ENCODE data around the gene RSAD1. TPM values are rescaled to one million over a fixed set of nuclear protein-coding genes. Genes with fewer than 3 reads are reported as not detected.

RSAD1 gene
- total RNA-seq, 1 experiment from 2014 or later, result 28.7 TPM

DNA sequence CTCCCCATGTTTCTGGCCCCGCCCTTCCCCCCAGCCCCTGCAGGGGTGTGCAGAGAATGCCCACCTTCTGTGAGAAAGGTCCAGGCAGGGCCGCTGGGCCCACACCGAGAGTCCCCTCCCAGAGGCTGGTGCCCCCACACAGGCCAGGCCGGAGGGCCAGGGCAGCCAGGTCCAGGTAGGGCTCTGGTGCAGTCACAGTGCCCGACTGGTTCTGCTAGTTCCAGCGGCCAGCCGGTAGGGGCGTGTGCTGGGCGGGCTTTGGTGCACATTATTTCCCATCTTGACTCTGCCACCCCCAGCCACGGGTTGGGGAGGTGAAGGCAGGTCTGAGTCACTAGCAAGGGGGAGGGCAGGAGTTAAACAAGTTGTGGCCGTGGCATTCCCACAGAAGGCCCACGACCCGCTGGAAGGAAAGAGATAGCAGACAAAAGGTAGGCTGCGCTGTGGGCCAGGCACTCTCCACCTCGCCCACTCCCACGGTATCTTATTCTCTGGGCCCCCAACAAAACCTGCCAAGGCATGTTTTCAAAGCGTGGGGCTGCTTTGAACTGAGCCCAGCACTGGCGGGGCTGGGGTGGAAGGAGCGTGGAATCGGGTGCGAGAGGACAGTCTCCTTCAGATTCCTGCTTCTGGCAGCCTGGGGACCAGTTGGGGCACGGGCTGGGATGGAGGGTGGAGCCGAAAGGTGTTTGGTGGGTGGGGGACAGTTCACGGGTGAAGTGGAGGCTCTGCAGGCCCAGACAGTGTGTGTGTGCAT lies 55.7 kb downstream of the RSAD1 start:
- H3K36me3 Mint-ChIP-seq (ENCODE audit: insufficient read depth, unreplicated experiment), result no peaks in the 10 kb centered on the region
- intact Hi-C loops (cut with micrococcal nuclease), result no loop called here
- H3K4me1 Mint-ChIP-seq (ENCODE audit: insufficient read depth, unreplicated experiment), result peaks cover 30% of the 10 kb centered on the region
- H3K27ac Mint-ChIP-seq (ENCODE audit: low read depth, unreplicated experiment), result no peak overlapping the region
- peak overlapping the region; percentile 67 for H3K4me3 Mint-ChIP-seq (ENCODE audit: unreplicated experiment)
- POLR2A ChIA-PET, result interaction anchor here (1.0 to 1.7 kb wide), 6 partner anchors 7 to 137 kb away, joined by 4 to 9 read pairs (median 5); partner anchors contain the start of gene LRRC59
- TF ChIP-seq, protein P1, sequence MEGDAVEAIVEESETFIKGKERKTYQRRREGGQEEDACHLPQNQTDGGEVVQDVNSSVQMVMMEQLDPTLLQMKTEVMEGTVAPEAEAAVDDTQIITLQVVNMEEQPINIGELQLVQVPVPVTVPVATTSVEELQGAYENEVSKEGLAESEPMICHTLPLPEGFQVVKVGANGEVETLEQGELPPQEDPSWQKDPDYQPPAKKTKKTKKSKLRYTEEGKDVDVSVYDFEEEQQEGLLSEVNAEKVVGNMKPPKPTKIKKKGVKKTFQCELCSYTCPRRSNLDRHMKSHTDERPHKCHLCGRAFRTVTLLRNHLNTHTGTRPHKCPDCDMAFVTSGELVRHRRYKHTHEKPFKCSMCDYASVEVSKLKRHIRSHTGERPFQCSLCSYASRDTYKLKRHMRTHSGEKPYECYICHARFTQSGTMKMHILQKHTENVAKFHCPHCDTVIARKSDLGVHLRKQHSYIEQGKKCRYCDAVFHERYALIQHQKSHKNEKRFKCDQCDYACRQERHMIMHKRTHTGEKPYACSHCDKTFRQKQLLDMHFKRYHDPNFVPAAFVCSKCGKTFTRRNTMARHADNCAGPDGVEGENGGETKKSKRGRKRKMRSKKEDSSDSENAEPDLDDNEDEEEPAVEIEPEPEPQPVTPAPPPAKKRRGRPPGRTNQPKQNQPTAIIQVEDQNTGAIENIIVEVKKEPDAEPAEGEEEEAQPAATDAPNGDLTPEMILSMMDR (IDR thresholded peaks at IDR 0.05; ENCODE audit: unreplicated experiment), result peak; percentile 29
- BruUV-seq (replicated peaks), result no TSS peak
- no peaks in the 10 kb centered on the region for H3K9me3 Mint-ChIP-seq (ENCODE audit: unreplicated experiment)
- CTCF ChIA-PET, result interaction anchor here (0.7 to 0.9 kb wide), 3 partner anchors 46 to 184 kb away, joined by 3 read pairs; no protein-coding TSS in a partner anchor
- peak; percentile 69 for DNase-seq (ENCODE audit: unreplicated experiment)
- H3K27me3 Mint-ChIP-seq (ENCODE audit: insufficient read depth, unreplicated experiment), result no peaks in the 10 kb centered on the region

DNA sequence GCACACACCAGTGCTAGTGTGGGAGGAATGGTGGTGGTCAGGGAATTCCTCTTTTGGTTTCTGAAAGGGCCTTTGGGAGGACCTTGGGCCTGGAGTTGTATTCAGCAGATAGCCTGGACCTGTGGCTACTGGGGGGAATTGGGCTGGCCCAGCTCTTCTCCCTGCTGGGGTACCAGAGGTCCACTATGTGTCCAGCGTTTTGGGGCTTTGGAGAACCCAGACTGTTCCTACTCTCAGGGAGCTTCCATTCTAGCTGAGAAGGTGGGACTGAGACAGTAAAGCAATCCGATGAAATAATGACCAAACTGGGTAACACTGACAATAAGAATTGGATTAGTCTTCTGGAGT lies 56.3 kb downstream of the RSAD1 start:
- intact Hi-C loops (cut with micrococcal nuclease), result no loop called here
- BruUV-seq (replicated peaks), result no TSS peak
- no peak for DNase-seq (ENCODE audit: unreplicated experiment)
- H3K4me3 Mint-ChIP-seq (ENCODE audit: unreplicated experiment), result peak overlapping the region; percentile 67
- POLR2A ChIA-PET, result interaction anchor here (1.6 kb wide), 1 partner anchor 55 kb away, joined by 5 read pairs; no protein-coding TSS in a partner anchor
- no peaks in the 10 kb centered on the region for H3K36me3 Mint-ChIP-seq (ENCODE audit: insufficient read depth, unreplicated experiment)
- H3K27me3 Mint-ChIP-seq (ENCODE audit: insufficient read depth, unreplicated experiment), result no peaks in the 10 kb centered on the region
- no peak overlapping the region for H3K27ac Mint-ChIP-seq (ENCODE audit: low read depth, unreplicated experiment)
- CTCF ChIA-PET, result interaction anchor here (1.3 kb wide), 1 partner anchor 160 kb away, joined by 3 read pairs; no protein-coding TSS in a partner anchor
- no peaks in the 10 kb centered on the region for H3K9me3 Mint-ChIP-seq (ENCODE audit: unreplicated experiment)
- H3K4me1 Mint-ChIP-seq (ENCODE audit: insufficient read depth, unreplicated experiment), result peaks cover 35% of the 10 kb centered on the region
- TF ChIP-seq, protein P1 (IDR thresholded peaks at IDR 0.05; ENCODE audit: unreplicated experiment), result no peak

DNA sequence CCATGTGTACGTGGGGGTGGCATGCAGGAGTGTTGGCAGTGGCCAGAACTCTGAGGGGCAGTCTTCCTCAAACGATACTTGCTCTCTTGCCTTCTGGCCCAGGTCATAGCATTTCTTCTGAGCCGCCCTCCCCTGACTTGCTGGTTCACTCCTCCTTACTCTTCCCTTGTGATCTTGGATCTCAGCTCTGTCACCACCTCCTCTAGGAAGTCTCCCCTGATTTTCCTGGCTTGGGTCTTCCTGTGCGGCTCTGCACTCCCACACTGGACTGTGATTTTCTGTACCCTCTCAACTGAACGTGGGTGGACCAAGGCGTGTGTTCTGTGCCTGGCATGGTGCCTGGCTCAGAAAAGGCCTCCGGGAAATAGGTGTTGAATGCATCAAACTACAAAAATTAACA lies 56.7 kb downstream of the RSAD1 start:
- intact Hi-C loops (cut with micrococcal nuclease), result no loop called here
- no TSS peak for BruUV-seq (replicated peaks)
- Mint-ChIP-seq H3K27me3 (ENCODE audit: insufficient read depth, unreplicated experiment) (no peaks in the 10 kb centered on the region), H3K4me3 (ENCODE audit: unreplicated experiment) (peak overlapping the region; percentile 67), H3K36me3 (ENCODE audit: insufficient read depth, unreplicated experiment) (no peaks in the 10 kb centered on the region), H3K27ac (ENCODE audit: low read depth, unreplicated experiment) (peak overlapping the region; percentile 24), H3K4me1 (ENCODE audit: insufficient read depth, unreplicated experiment) (peaks cover 39% of the 10 kb centered on the region), H3K9me3 (ENCODE audit: unreplicated experiment) (no peaks in the 10 kb centered on the region)
- CTCF ChIA-PET, result interaction anchor here (0.7 to 1.3 kb wide), 4 partner anchors 51 to 173 kb away, joined by 3 read pairs; no protein-coding TSS in a partner anchor
- POLR2A ChIA-PET, result interaction anchor here (0.8 to 1.6 kb wide), 3 partner anchors 13 to 56 kb away, joined by 4 to 6 read pairs (median 5); no protein-coding TSS in a partner anchor
- DNase-seq (ENCODE audit: unreplicated experiment), result no peak
- TF ChIP-seq, protein P1 (IDR thresholded peaks at IDR 0.05; ENCODE audit: unreplicated experiment), result no peak

Other genes with a start within 250 kb of the RSAD1 start
- 1.1 and 1.5 TPM in 2 replicates for gene TMEM92, start 204.4 kb upstream of the RSAD1 start, total RNA-seq (2022)
- gene XYLT2, start 132.7 kb upstream of the RSAD1 start, total RNA-seq (2022), result 9.6 and 14.0 TPM in 2 replicates
- gene MRPL27, start 105.7 kb upstream of the RSAD1 start, total RNA-seq (2022), result 57.2 and 71.5 TPM in 2 replicates
- gene EME1, start 105.6 kb upstream of the RSAD1 start, total RNA-seq (2022), result 6.0 and 6.7 TPM in 2 replicates
- gene LRRC59, start 81.3 kb upstream of the RSAD1 start, total RNA-seq (2022), result 306 and 344 TPM in 2 replicates
- 10.5 and 17.8 TPM in 2 replicates for gene ACSF2, start 52.6 kb upstream of the RSAD1 start, total RNA-seq (2022)
- not detected in 2 replicates for gene CHAD, start 10.0 kb upstream of the RSAD1 start, total RNA-seq (2022)
- gene MYCBPAP, start 29.6 kb downstream of the RSAD1 start, total RNA-seq (2022), result 0.19 TPM in 1 of 2 replicates, not detected in the other
- 2.1 and 4.4 TPM in 2 replicates for gene EPN3, start 53.9 kb downstream of the RSAD1 start, total RNA-seq (2022)
- 35.3 and 39.4 TPM in 2 replicates for gene SPATA20, start 68.3 kb downstream of the RSAD1 start, total RNA-seq (2022)
- not detected in 2 replicates for gene CACNA1G, start 81.9 kb downstream of the RSAD1 start, total RNA-seq (2022)
- 209 and 293 TPM in 2 replicates for gene ABCC3, start 156.0 kb downstream of the RSAD1 start, total RNA-seq (2022)
- 42.2 and 46.4 TPM in 2 replicates for gene ANKRD40, start 229.1 kb downstream of the RSAD1 start, total RNA-seq (2022)
- 99.4 and 108 TPM in 2 replicates for gene LUC7L3, start 240.7 kb downstream of the RSAD1 start, total RNA-seq (2022)